Left ventricle myocardium inferior (tissue), 1 donor: ENCODE data around the gene ANXA6. TPM values are rescaled to one million over a fixed set of nuclear protein-coding genes. Genes with fewer than 3 reads are reported as not detected.

Experiments
- DNase-seq: peaks from one replicate; pipeline ENCODE4 v3.0.0-alpha.2; 2020
- H3K27ac ChIP-seq: fragments of 200-600 bp; replicated peaks from 2 replicates; pipeline ENCODE4 v1.8.0; 2021
- H3K27me3 ChIP-seq: fragments of 200-600 bp; 2 replicates; pipeline ENCODE4 v1.8.0; 2021; ENCODE audit warnings: low read depth
- H3K36me3 ChIP-seq: fragments of 200-600 bp; 2 replicates; pipeline ENCODE4 v1.8.0; 2021
- H3K4me1 ChIP-seq: fragments of 200-600 bp; 2 replicates; pipeline ENCODE4 v1.8.0; 2021
- H3K4me3 ChIP-seq: fragments of 200-600 bp; 2 replicates; pipeline ENCODE4 v1.8.0; 2021; ENCODE audit warnings: mild to moderate bottlenecking, moderate library complexity
- H3K9me3 ChIP-seq: fragments of 200-600 bp; replicated peaks from 2 replicates; pipeline ENCODE4 v1.8.0; 2021
- intact Hi-C: fragments of 100-400 bp; cut with micrococcal nuclease; formaldehyde crosslinking; loops from one replicate; pipeline ENCODE4 v1.11.0; 2022
- total RNA-seq: library from RNA; stranded (reverse); fragmentation: NEBNext Ultra II Directional; extraction: Animal tissue kit (Norgen Biotek cat#: 25700); gene quantifications from one replicate; pipeline ENCODE4 v1.2.1, GENCODE V29; 2021
- TF ChIP-seq, protein P1 (sequence below): fragments of 200-600 bp; IDR thresholded peaks from 2 replicates; pipeline ENCODE4 v1.8.0; 2021; ENCODE audit warnings: antibody characterized with exemption, mild to moderate bottlenecking, borderline replicate concordance
- donor health status: DM: no; HTN: yes; CAD: no; lungs with severe emphysema.

ANXA6 gene
- total RNA-seq, 1 donor from 2014 or later: 195 TPM

DNA sequence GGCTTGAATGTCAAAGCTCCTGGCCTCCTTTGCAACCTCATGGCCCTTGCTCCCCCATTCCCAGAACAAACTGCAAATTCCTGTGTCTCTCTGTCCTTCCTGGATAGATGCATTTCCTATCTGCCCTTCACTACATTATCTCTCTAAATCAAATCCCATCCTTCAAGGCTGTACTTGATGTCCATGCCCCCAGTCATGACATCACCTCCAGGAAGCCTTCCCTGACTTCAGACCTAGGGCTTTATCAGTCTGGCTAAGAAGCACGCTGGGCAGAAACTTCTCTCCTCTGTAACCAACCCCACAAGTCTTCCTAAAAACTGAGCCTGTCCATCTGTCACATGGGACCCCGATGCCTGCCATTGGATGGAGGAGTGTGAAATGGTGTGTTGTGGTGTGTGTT, 51.1 kb downstream of the ANXA6 start:
- Histone ChIP-seq H3K27ac (no peak overlapping the region), H3K4me1 (peaks cover 83% of the 10 kb centered on the region), H3K27me3 (no peaks in the 10 kb centered on the region), H3K36me3 (peaks cover 87% of the 10 kb centered on the region), H3K4me3 (no peak overlapping the region), H3K9me3 (no peaks in the 10 kb centered on the region)
- intact Hi-C loops: loop anchor here (5.0 kb wide), 1 partner anchor 104 kb away; no protein-coding TSS in a partner anchor
- TF ChIP-seq, protein P1, sequence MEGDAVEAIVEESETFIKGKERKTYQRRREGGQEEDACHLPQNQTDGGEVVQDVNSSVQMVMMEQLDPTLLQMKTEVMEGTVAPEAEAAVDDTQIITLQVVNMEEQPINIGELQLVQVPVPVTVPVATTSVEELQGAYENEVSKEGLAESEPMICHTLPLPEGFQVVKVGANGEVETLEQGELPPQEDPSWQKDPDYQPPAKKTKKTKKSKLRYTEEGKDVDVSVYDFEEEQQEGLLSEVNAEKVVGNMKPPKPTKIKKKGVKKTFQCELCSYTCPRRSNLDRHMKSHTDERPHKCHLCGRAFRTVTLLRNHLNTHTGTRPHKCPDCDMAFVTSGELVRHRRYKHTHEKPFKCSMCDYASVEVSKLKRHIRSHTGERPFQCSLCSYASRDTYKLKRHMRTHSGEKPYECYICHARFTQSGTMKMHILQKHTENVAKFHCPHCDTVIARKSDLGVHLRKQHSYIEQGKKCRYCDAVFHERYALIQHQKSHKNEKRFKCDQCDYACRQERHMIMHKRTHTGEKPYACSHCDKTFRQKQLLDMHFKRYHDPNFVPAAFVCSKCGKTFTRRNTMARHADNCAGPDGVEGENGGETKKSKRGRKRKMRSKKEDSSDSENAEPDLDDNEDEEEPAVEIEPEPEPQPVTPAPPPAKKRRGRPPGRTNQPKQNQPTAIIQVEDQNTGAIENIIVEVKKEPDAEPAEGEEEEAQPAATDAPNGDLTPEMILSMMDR: no peak
- DNase-seq: no peak

DNA sequence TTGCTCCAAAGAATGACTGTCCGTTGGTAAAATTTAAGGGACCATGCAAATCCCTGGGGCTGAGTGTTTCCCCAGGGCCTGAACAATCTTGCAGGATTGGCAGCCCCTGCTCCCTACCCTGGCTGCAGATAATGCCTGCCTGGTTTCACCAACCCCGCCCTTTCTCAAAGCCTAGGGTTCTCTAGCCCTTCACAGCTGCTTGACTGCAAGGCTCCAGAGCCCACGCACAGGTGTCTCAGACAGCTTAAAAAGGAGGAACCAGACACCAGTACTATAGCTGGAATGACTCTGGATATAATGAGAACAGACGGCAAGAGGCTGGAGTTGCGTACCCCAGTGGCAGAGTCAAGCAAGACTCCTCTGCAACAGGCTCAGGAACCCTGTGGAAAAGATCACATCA, 51.5 kb downstream of the ANXA6 start:
- Histone ChIP-seq H3K9me3 (no peaks in the 10 kb centered on the region), H3K27me3 (no peaks in the 10 kb centered on the region), H3K36me3 (peaks cover 92% of the 10 kb centered on the region), H3K4me3 (no peak overlapping the region), H3K4me1 (peaks cover 84% of the 10 kb centered on the region), H3K27ac (no peak overlapping the region)
- TF ChIP-seq, protein P1: no peak
- intact Hi-C loops: loop anchor here (5.0 kb wide), 1 partner anchor 104 kb away; no protein-coding TSS in a partner anchor
- DNase-seq: no peak

DNA sequence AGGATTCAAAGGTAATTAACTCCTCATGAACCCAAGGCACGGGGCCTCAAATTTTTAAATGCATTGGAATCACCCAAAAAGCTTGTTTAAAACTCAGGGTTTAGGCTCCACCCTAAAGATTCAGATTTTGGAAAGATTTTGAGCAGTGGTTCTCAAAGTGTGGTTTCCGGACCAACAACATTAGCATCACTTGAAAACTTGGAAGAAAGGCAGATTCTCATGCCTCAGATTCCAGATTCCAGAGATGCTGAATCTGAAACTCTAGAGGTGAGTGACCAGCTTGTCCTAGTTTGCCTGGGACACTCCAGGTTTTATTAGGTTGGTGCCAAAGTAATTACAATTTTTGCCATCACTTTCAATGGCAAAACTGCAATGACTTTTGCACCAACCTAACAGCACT, 52.0 kb downstream of the ANXA6 start:
- DNase-seq: no peak
- H3K4me3 ChIP-seq: no peak overlapping the region
- peaks cover 84% of the 10 kb centered on the region for H3K4me1 ChIP-seq
- H3K9me3 ChIP-seq: no peaks in the 10 kb centered on the region
- TF ChIP-seq, protein P1: no peak
- H3K27ac ChIP-seq: peak overlapping the region; percentile 51
- H3K27me3 ChIP-seq: no peaks in the 10 kb centered on the region
- H3K36me3 ChIP-seq: peaks cover 89% of the 10 kb centered on the region
- intact Hi-C loops: loop anchor here (5.0 kb wide), 1 partner anchor 103 kb away; no protein-coding TSS in a partner anchor

DNA sequence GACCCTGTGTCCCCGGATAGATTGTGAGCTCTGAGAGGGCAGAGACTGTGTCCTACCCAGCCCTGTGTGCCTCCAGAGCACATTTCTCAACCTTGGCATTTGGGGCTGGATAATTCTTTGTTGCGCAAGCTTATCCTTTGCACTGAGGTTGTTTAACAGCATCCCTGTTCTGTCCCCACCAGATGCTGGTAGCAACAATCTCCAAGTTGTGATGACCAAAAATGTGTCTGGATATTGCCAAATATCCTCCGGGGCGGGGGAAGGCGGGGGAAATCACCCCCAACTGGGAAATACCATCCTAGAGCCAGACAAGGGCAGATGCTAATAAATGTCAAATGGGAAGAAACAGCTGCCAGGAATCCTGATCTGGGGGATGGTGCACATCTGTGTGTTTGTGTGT, 52.8 kb downstream of the ANXA6 start:
- Histone ChIP-seq H3K4me1 (peaks cover 84% of the 10 kb centered on the region), H3K36me3 (peaks cover 83% of the 10 kb centered on the region), H3K4me3 (no peak overlapping the region), H3K27ac (peak overlapping the region; percentile 55), H3K27me3 (no peaks in the 10 kb centered on the region), H3K9me3 (no peaks in the 10 kb centered on the region)
- intact Hi-C loops: loop anchor here (5.0 kb wide), 1 partner anchor 102 kb away; no protein-coding TSS in a partner anchor
- TF ChIP-seq, protein P1: no peak
- peak; percentile 43 for DNase-seq

DNA sequence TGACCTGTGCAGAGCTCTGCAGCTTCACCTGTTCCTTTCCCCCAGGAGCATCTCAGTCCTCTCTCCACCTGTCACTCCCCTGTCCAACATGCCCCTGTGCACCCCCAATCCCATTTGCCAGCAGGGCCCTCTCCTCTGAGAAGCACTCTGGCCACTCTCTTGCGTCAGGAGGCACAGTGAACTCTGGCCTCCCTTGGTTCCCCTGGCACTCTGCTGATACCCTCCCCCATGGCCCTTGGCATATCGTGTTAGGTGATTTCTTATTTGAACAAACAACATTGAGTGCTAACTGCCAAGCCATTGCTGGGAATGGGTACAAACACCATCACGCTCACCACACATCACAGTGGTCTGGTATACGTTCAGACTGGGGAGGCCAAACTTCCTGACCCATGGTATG, 55.8 kb downstream of the ANXA6 start:
- Histone ChIP-seq H3K4me1 (peaks cover 56% of the 10 kb centered on the region), H3K27me3 (no peaks in the 10 kb centered on the region), H3K9me3 (no peaks in the 10 kb centered on the region), H3K4me3 (no peak overlapping the region), H3K27ac (peak overlapping the region; percentile 67), H3K36me3 (peaks cover 53% of the 10 kb centered on the region)
- no peak for DNase-seq
- intact Hi-C loops: no loop called here
- TF ChIP-seq, protein P1: no peak
